HFF-Myc (cell line): ENCODE results near the gene CLEC3B.

Source experiments
- DNase-seq: peaks from one replicate; pipeline ENCODE4 v3.0.0-alpha.2; 2011; ENCODE audit warnings: low read depth; ENCODE audit errors: extremely low read depth
- H3K4me3 ChIP-seq: replicated peaks from 2 replicates; pipeline ENCODE4 v1.5.1; 2011; ENCODE audit warnings: low read depth, mild to moderate bottlenecking, control low read depth, low read length
- TF ChIP-seq, protein P1 (sequence below): IDR thresholded peaks from 2 replicates; pipeline ENCODE4 v1.5.1; 2012; ENCODE audit warnings: mild to moderate bottlenecking, low read depth, low read length, control low read depth; ENCODE audit errors: missing control alignments

The CLEC3B gene

DNA sequence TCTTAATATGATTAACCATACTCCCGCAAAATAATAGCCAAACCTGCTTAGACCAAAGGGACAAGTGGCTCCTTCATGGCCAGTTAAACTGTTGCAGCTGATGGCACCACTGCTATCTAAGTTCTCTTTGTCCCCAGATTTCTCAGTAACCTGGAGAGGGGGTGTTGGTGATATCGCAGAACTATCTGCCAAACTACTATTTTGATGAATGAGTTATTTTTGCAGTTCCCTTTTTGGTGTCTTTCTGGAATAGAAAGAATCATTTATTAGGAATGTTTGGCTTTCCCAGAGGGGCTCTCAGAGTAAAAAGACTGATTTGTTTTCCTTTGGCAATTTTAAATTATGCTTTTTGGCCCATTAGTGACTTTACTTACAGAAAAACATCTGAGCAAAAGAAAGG lies 33.0 kb downstream of the CLEC3B start:
- H3K4me3 ChIP-seq, result no peak overlapping the region
- no peak for DNase-seq
- TF ChIP-seq, protein P1, sequence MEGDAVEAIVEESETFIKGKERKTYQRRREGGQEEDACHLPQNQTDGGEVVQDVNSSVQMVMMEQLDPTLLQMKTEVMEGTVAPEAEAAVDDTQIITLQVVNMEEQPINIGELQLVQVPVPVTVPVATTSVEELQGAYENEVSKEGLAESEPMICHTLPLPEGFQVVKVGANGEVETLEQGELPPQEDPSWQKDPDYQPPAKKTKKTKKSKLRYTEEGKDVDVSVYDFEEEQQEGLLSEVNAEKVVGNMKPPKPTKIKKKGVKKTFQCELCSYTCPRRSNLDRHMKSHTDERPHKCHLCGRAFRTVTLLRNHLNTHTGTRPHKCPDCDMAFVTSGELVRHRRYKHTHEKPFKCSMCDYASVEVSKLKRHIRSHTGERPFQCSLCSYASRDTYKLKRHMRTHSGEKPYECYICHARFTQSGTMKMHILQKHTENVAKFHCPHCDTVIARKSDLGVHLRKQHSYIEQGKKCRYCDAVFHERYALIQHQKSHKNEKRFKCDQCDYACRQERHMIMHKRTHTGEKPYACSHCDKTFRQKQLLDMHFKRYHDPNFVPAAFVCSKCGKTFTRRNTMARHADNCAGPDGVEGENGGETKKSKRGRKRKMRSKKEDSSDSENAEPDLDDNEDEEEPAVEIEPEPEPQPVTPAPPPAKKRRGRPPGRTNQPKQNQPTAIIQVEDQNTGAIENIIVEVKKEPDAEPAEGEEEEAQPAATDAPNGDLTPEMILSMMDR, result no peak

DNA sequence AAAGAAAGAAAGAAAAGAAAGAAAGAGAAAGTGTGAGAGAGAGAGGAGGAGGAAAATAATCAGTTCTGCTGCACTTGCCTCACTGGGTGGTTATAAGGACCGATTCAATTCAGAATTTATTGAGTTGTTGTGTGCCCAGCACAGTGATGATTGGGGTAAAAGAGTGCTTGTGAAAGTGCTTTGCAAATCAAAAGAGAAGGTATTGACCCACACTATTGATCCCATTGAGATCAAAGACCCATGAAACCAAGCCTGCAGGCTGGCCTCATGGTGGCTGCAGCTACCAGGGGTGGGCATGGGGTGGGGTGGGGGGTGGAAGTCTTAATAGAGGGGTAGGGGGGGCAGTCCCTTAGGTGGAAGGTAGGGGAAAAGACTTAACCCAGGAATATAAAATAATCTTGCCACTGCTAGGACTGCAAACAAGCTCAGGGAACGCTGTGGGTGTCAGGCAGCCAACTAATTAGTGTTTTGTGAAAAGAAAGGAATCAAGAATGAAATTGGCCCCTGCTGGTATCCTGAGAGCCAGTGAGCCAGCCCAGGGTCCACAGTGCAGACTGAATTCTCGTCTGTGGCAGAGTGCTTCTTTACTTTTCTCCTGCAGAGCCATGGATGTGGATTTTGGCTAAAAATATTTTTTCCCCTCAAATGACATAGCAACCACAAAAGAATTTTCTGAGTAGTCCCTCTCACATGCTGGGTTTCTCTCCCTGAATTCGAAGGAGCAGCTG lies 34.2 kb downstream of the CLEC3B start:
- TF ChIP-seq, protein P1, result no peak
- DNase-seq, result no peak
- no peak overlapping the region for H3K4me3 ChIP-seq

DNA sequence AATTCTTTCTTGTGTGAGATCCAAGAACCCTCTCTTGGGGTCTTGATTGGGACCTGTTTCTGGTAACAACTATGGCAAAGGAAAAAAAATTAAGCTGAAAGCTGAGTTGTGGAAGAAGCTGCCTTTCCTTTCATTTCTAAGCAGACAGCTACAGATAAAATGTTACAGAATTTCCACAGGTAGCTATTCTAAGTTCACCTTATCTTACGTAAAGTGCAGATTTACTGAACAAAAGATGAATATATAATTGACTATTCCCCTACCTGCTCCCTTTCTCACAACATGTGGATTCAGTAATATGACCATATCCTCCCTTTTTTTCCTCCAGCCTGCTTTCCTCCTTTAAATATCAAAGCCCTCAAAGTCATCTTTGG lies 36.6 kb downstream of the CLEC3B start:
- no peak overlapping the region for H3K4me3 ChIP-seq
- TF ChIP-seq, protein P1, result no peak
- DNase-seq, result no peak

DNA sequence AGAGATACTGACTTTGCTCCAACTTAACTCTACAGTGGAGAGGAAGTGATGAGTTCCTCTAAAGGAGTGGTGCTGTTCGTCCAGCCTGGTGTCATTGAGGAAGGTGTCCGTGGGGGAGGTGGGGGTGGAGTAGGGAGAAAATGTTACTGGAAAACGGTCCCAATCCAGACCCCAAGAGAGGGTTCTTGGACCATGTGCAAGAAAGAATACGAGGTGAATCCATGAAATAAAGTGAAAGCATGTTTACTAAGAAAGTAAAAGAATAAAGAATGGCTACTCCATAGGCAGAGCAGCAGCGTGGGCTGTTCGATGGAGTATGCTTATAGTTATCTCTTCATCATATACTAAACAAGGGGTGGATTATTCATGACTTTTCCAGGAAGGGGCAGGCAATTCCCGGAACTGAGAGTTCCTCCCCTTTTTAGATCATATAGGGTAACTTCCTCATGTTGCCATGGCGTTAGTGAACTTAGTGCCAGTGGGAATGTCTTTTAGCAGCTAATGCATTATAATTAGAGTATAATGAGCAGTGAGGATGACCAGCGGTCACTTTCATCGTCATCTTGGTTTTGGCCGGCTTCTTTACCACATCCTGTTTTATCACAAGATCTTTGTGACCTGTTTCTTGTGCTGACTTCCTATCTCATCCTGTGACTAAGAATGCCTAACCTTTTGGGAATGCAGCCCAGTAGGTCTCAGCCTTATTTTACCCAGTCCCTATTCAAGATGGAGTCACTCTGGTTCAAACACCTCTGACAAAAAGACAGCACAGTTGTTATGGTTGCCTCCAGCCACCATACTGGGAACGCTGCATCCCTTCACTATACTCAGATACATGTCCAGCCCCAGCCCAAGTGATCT lies 38.6 kb downstream of the CLEC3B start:
- peak; percentile 43 for DNase-seq
- TF ChIP-seq, protein P1, result no peak
- no peak overlapping the region for H3K4me3 ChIP-seq

DNA sequence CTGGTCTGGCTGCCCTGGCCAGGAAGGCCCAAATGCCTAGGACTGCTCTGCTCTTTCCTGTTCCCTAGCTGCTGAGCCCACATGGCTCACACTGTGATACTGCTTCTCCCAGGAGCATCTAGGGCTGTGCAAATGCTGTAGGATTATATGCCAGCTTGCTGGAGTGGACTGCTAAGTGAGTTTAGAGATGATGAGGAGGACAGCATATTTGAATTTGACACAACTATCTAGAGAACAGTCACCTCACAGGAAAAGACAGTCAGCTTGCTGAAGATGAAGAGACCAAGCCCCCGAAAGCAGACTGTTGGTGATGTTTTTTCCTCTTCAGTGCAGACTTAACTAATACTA lies 39.2 kb downstream of the CLEC3B start:
- no peak for DNase-seq
- no peak overlapping the region for H3K4me3 ChIP-seq
- TF ChIP-seq, protein P1, result no peak

DNA sequence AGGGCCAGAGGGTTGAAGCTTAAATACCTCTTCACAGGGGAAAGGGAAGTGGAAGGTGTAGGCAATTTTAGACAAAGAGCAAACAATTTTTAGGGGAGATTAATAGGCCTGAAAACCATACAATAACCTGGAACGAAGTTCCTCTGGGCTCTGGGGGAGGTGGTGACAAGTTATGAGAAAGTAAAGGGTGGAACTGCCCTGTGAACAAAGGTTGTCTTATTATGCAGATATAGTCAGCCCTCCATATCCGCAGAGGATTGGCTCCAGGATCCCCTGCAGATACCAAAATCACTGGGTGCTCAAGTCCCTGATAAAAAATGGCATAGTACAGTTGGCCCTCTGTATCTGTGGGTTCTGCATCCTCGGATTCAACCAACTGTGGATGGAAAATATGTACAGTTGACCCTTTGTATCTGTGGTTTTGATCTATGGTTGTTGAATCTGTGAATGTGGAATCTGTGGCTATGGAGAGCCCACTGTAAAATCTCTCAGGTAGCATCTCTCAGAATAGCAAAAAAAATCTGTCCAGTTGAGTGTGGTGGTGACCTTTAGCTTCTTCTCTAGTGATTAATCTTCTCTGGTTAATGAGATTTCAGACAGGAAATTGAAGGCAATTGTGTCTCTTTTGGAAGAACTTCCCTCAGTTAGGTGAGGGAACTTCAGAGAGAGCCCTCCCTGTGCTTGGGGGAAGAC lies 40.2 kb downstream of the CLEC3B start:
- H3K4me3 ChIP-seq, result no peak overlapping the region
- DNase-seq, result no peak
- TF ChIP-seq, protein P1, result no peak
